NOMO-1 treated with dmso at 0.1 percent for 144 hours (cell line): ENCODE results near the gene RASGRP1.

Experiments used
- DNase-seq: peaks from one replicate; lab custom pipeline; 2025; ENCODE audit not compliant: unreplicated experiment; lab: John Stamatoyannopoulos, UW

The RASGRP1 gene

GRCh38 chr15:38463893-38464292, 100.7 kb downstream of the RASGRP1 start:
- DNase-seq = no peak

GRCh38 chr15:38461066-38461833, 103.4 kb downstream of the RASGRP1 start:
- no peak for DNase-seq

GRCh38 chr15:38460543-38460942, 104.1 kb downstream of the RASGRP1 start:
- DNase-seq = no peak

- no peak for DNase-seq
These were observed 105.1 kb downstream of the RASGRP1 start for GRCh38 chr15:38459480-38459879.

GRCh38 chr15:38458646-38459045, 106.0 kb downstream of the RASGRP1 start:
- DNase-seq = no peak

GRCh38 chr15:38455092-38455491, 109.5 kb downstream of the RASGRP1 start:
- DNase-seq = no peak

GRCh38 chr15:38454696-38455090, 109.9 kb downstream of the RASGRP1 start:
- DNase-seq = no peak

GRCh38 chr15:38453971-38454695, 110.5 kb downstream of the RASGRP1 start, which contains the start of gene FAM98B:
Gene FAM98B, plus strand, starts transcription at chr15:38454127. Its CDS starts 35 bp downstream, at chr15:38454162.
- DNase-seq = peak; percentile 67

GRCh38 chr15:38441130-38441519, 123.5 kb downstream of the RASGRP1 start:
- DNase-seq = no peak

GRCh38 chr15:38440353-38441129, 124.1 kb downstream of the RASGRP1 start:
- DNase-seq = peak; percentile 44
